ENCODE results near the gene RETREG3.

Gene RETREG3

DNA sequence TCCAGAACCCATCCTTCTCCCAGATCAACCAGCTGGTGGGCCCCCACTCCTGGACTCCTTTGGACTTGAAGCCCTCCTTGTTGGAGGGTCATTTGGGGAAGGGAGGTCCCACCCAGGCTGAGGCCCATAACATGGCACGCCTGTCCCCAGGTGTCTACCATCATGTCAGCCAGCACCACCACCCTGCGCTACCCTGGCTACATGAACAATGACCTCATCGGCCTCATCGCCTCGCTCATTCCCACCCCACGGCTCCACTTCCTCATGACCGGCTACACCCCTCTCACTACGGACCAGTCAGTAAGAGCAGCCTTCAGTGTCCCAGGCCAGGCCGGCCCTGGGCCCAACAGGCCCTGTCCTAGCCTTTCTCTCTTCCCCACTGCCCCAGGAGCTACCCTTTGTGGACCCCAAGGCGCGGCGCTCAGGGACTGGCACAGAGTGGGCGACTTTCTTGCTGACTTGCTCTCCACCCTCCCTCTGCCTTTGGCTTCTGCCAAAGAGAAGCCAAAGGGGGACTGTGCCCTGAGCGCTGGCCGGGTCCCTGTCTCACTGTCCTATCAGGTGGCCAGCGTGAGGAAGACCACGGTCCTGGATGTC is 4.6 kb upstream of the RETREG3 start:
- DNase-seq (ENCODE audit: low spot score) = no peak

DNA sequence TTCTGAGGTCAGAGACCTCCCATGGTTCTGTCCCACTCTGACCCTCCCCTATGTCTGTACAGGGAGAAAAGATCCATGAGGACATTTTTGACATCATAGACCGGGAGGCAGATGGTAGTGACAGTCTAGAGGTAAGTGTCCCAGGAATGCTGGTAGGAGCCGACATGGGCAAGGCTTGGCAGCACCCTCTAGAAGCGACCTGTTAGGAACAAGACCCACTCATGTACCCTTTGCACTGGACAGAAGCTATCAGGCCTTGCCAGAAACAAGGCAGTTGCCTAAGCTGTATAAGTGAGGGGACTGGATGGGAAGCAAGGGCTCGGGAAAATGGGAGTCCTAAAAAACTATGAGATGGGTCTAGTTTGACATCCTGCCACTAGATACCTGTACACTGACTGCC is 2.8 kb upstream of the RETREG3 start:
- DNase-seq (ENCODE audit: low spot score) = no peak

- DNase-seq (ENCODE audit: low spot score) = peak; percentile 28
Measured at GRCh38 chr17:42609814-42610801, 934 bp upstream of the RETREG3 start.

DNA sequence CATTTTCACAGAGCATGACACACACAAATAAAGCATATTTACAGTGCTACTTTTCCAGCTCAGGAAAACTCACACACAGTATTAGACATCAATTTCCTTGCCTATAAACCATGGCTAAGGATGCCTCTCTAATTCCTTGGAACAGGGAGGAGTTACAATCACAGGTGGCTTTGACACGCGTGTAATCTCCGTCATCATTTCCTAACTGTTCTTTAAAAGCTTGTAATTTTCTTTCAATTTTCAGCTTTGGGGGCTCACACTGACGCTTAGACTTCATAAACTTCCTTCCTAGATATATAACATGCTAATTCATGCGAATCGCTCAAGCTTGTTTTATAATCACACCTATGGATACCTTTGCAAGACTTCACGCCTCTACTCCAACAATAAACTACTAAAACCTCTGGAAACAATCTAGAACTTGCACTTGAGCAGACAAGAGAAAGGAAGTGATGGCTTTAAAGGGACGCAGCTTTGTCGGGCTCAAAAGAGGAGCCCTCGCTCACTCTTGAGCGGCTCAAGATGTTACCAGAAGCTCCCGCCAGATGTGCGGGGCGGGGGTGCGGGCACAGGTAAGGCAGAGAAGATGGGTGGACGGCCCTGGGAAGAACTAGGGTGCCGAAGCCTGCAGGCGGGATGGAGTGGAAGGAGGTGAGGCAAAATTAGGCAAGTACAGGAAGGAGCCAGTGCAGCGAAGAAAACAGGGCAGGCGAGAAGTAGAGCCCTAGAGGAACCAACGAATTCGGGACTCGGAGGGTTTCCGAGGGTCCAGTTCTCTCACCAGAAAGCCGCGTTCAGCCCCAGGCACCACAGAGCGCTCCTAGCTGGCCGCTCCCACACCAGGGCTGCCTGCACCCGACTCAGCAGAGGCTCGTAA is 631 bp downstream of the RETREG3 start:
- no peak for DNase-seq (ENCODE audit: low spot score)

DNA sequence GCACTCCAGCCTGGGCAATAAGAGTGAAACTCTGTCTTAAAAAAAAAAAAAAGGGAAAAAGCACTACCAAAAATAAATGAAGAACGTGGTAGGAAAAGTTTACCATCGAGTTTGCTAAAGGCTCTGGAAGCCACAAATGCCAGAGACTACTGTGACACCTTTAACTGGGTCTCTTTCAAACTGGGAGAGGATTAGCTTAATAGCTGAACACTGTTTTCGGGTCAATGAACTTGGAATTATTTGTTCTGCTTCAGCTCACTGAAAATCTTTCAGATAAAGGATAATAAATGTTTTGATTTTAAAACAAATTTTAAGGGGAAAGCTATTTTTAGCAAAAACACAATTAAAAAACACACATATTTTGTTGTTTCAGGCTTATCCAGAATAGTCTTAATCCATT is 1.4 kb downstream of the RETREG3 start:
- DNase-seq (ENCODE audit: low spot score) = no peak

- no peak for DNase-seq (ENCODE audit: low spot score)
Measured at GRCh38 chr17:42603318-42603717, 5.9 kb downstream of the RETREG3 start.

DNA sequence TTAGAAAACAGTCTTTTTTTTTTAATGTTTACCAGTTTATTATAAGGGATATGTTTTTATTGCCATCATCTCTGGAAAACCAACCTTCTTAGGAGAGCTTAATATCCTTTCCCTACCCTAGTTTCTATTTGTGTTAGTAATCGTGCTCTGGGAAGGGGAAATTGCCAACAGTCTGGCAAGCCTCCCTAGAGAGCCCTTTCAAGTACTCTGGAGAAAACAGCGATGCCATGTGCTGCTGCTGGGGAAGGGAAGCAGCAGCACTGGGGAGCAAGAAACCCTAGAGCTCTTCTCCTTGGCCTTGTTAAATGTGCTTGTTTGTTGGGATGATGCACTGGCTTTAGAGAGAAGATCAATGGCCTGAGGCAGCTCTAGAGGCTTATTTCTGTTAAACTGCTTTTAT is 10.3 kb downstream of the RETREG3 start:
- DNase-seq (ENCODE audit: low spot score) = no peak

DNA sequence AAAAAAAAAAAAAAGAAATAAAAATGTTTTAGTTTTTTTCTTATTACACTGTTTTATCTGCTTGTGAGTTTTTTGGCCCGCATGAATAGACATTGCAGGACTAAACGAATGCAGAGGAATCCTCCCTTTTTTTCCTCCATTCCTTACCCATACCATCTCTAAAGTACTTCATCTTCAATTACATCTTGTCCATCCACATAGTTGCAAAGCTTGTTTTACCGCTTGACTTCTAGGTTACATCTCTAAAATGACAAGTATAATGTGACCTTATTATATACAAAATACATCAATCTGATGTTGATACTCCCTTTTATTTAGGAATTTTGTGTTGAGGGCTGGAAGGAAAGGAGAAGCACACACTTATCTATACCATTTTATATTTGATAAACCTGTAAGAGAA is 12.8 kb downstream of the RETREG3 start:
- no peak for DNase-seq (ENCODE audit: low spot score)

GRCh38 chr17:42591411-42591810 is 17.8 kb downstream of the RETREG3 start:
- no peak for DNase-seq (ENCODE audit: low spot score)

GRCh38 chr17:42590886-42591285 is 18.3 kb downstream of the RETREG3 start:
- DNase-seq (ENCODE audit: low spot score) = no peak

DNA sequence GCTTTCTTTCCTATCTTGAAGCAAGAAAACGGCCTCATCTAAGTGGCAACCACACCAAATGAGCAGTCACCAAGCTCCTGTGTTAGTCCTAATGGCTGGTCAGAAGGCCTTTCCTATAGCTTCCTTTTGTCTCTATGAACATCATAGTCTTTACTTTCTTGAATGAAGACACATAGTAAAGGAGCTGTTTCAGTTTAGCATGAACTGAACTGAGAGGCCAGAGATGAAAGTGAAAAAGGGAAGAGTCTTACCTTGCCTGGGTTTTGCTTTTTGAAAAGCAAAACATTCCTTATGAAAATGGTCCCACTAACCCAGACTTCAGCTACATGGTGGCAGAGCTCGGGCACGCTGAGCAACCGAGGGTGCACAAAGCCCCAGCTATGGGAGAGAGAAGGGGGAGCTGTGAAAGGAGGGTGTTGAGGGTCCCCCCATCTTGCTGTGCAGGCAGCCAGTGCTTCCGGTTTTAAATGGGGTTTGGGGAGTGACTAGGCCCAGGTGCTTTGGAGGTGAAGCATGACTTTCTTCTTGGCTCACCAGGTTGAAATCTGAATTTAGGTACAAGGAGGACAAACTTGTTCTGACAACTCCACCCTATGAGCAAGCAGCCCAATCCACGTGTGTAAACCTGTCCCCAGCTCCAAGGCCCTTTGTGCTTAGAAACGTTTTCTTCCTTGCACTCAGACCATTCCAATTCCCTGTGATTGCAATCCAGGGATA is 22.5 kb downstream of the RETREG3 start:
- no peak for DNase-seq (ENCODE audit: low spot score)

GRCh38 chr17:42585353-42585752 is 23.8 kb downstream of the RETREG3 start:
- DNase-seq (ENCODE audit: low spot score) = no peak

GRCh38 chr17:42584880-42585279 is 24.3 kb downstream of the RETREG3 start:
- DNase-seq (ENCODE audit: low spot score) = no peak

DNA sequence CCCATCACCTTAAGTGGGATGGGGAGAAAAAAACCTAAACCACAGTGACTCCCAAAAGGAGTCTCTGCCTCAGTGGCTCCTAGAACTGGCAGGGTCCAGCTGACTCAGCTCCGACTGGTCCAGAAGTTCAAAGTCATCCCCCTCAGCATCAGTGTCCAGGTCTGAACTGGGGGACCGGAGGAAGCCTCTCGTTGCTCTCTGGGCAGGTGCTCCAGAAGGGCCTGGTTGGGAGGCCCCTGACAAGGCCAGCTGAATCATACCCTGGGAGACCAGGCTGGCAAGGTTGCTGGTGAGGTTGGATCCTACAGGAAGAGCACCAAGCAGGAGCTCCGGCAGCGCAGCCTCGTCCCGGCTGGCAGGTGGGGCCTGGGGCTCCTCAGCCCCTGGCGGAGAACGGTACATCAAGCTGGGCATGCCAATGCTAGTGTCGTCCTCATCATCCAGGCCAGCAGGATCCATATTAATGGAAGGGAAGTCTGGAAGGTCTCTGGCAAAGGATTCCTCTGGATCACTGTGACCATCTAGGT is 27.4 kb downstream of the RETREG3 start:
- DNase-seq (ENCODE audit: low spot score) = no peak

DNA sequence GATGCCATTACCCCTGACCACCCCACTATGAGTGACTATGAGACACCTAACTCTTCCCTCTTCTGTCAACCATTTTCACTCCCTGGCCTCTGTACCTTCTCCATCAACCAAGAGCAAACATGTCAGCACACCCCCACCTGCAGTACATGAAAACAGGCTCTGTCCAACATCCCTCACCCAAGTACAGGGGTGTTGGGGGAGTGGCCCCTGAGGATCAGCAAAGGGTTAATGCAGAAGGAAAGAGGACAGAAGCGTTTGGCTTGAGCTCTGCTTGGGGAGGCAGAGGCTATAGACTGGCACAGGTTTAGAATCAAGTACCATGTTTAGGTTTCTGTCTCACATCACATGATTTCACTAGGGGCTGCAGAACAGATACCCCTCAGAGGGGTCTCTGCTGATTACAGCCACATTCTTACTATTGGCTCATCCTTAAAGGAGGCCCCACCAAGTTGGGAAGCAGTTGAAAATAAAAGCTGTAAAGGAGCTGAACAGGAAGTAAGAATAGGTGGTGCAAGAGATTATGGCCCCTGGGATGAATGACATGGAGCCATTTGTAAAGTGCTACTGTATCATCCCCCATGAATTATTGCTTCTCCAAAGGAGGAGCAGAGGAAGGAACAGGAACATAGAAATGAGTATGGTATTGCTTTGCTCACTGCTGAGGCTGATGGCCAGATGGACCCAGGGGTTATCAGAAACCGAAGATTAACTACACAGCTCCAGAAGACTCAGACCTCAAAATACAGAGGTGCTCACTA is 29.2 kb downstream of the RETREG3 start:
- no peak for DNase-seq (ENCODE audit: low spot score)

GRCh38 chr17:42578282-42578869 is 30.8 kb downstream of the RETREG3 start:
- DNase-seq (ENCODE audit: low spot score) = peak; percentile 82

- DNase-seq (ENCODE audit: low spot score) = peak; percentile 92
Measured at GRCh38 chr17:42577532-42578281, 31.5 kb downstream of the RETREG3 start, which contains the start of gene PSMC3IP. TSS of gene PSMC3IP (minus strand) at chr17:42577729. CDS start at chr17:42577686, 43 bp downstream.

- no peak for DNase-seq (ENCODE audit: low spot score)
Measured at GRCh38 chr17:42577140-42577531, 32.0 kb downstream of the RETREG3 start.

DNA sequence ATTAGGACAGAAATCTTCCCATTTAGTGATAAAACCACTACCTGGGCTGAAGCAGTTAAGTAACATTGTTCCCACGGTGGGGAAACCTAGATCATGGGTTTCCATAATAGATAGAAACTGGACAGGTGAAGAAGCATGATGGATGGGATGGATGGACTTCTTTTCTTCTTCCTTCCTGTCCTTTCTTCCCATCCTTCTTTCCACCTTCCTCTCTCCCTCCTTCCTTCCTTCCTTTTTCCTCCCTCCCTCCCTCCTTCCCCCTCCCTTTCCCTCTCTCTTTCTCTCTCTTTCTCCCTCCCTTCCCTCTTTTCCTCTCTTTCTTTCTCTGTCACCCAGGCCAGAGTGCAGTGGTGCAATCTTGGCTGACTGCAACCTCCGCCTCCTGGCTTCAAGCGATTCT is 34.7 kb downstream of the RETREG3 start:
- DNase-seq (ENCODE audit: low spot score) = no peak

DNA sequence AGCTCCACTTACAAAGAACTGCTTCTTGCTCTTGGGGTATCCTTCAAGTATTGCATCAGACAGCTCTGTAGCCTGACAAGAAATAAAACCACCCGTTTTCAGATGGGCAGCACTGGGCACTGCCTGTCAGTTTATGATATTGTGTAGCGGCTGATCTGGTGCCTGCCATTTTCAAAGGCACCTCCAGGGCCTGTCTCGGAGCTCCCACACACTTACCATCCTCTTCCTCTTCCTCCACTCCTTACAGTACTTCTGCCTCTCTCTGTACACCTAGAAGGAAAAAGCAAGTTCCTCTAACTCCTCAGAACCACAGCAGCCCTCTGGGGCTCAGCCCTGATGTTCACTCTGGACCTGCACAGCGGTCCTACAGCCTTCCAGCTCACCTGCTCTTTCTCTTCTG is 36.1 kb downstream of the RETREG3 start:
- no peak for DNase-seq (ENCODE audit: low spot score)

All from HuH-7.5 (cell line).